Ishikawa (cell line): Measurements from ENCODE around the gene ATG2B.

Source experiments
- CEBPB ChIP-seq: IDR thresholded peaks from 2 replicates; pipeline ENCODE4 v1.6.1; 2012
- CREB1 ChIP-seq: IDR thresholded peaks from 2 replicates; pipeline ENCODE4 v1.6.1; 2012; ENCODE audit warnings: low read depth
- EGR1 ChIP-seq: IDR thresholded peaks from 2 replicates; pipeline ENCODE4 v1.6.1; 2012
- EP300 ChIP-seq: IDR thresholded peaks from 2 replicates; pipeline ENCODE4 v1.6.1; 2012; ENCODE audit warnings: borderline replicate concordance
- FOXM1 ChIP-seq: IDR thresholded peaks from 2 replicates; pipeline ENCODE4 v1.6.1; 2012; ENCODE audit warnings: low read depth, borderline replicate concordance
- MAX ChIP-seq: IDR thresholded peaks from 2 replicates; pipeline ENCODE4 v1.6.1; 2012
- NFIC ChIP-seq: IDR thresholded peaks from 2 replicates; pipeline ENCODE4 v1.6.1; 2012
- RAD21 ChIP-seq: IDR thresholded peaks from 2 replicates; pipeline ENCODE4 v1.6.1; 2012; ENCODE audit warnings: low read depth
- REST ChIP-seq: IDR thresholded peaks from 2 replicates; pipeline ENCODE4 v1.6.1; 2012; ENCODE audit warnings: low read depth, mild to moderate bottlenecking
- TAF1 ChIP-seq: IDR thresholded peaks from 2 replicates; pipeline ENCODE4 v1.6.1; 2012; ENCODE audit warnings: low read depth, mild to moderate bottlenecking
- TCF12 ChIP-seq: IDR thresholded peaks from 2 replicates; pipeline ENCODE4 v1.6.1; 2012; ENCODE audit warnings: low read depth
- TEAD4 ChIP-seq: IDR thresholded peaks from 2 replicates; pipeline ENCODE4 v1.6.1; 2012
- USF1 ChIP-seq: IDR thresholded peaks from 2 replicates; pipeline ENCODE4 v1.6.1; 2012
- YY1 ChIP-seq: IDR thresholded peaks from 2 replicates; pipeline ENCODE4 v1.6.1; 2012; ENCODE audit warnings: low read depth
- ZBTB7A ChIP-seq: IDR thresholded peaks from 2 replicates; pipeline ENCODE4 v1.6.1; 2012; ENCODE audit warnings: low read depth

The ATG2B gene

GRCh38 chr14:96272777-96273473, 90.2 kb downstream of the ATG2B start:
- no peak for TF ChIP-seq YY1
- no peak for TF ChIP-seq TAF1
- TF ChIP-seq ZBTB7A, result no peak
- no peak for TF ChIP-seq EGR1
- TF ChIP-seq TCF12, result no peak
- TF ChIP-seq EP300, result no peak
- no peak for TF ChIP-seq CEBPB
- no peak for TF ChIP-seq MAX

GRCh38 chr14:96271421-96271762, 91.7 kb downstream of the ATG2B start:
- TF ChIP-seq CREB1 (no peak), EGR1 (no peak), TAF1 (no peak), TCF12 (no peak), CEBPB (no peak), MAX (no peak), NFIC (no peak), ZBTB7A (no peak), USF1 (no peak), RAD21 (no peak), TEAD4 (no peak), REST (no peak), FOXM1 (no peak), YY1 (no peak), EP300 (no peak)

GRCh38 chr14:96270565-96271420, 92.3 kb downstream of the ATG2B start:
- TF ChIP-seq USF1 (no peak), EGR1 (no peak), TCF12 (no peak), RAD21 (no peak)

- TF ChIP-seq TAF1 (no peak), USF1 (no peak), MAX (no peak), REST (no peak), FOXM1 (no peak)
Measured at GRCh38 chr14:96269359-96269710, 93.8 kb downstream of the ATG2B start.

- TF ChIP-seq USF1 (no peak), FOXM1 (no peak), ZBTB7A (no peak), MAX (no peak), EP300 (no peak), TCF12 (no peak), NFIC (no peak), REST (no peak), TEAD4 (no peak), TAF1 (no peak), CEBPB (no peak), EGR1 (no peak)
Measured at GRCh38 chr14:96268431-96269358, 94.4 kb downstream of the ATG2B start.
